HG03575 (cell line): Measurements from ENCODE around the gene SDHAF1.
"Not testable (repeated sequence)": the region's sequence is repeated elsewhere in the genome, so short reads cannot be mapped to it uniquely, and the experiment has no call there.

ENCODE experiments used
- ATAC-seq: cut with Tn5 transposase; IDR thresholded peaks from one replicate; pipeline ENCODE4 v1.9.1; 2021; ENCODE audit not compliant: unreplicated experiment, insufficient number of reproducible peaks, low FRiP score; ENCODE audit errors: extremely low read depth

SDHAF1 gene

GRCh38 chr19:35995048-35995993, at the start of gene SDHAF1:
TSS of gene SDHAF1 (plus strand) at chr19:35995188. CDS start at chr19:35995275, 87 bp downstream.
- ATAC-seq, result no peak

GRCh38 chr19:35946203-35946602, 48.8 kb upstream of the SDHAF1 start:
- no peak for ATAC-seq

GRCh38 chr19:35949131-35949530, 45.9 kb upstream of the SDHAF1 start:
- no peak for ATAC-seq

DNA sequence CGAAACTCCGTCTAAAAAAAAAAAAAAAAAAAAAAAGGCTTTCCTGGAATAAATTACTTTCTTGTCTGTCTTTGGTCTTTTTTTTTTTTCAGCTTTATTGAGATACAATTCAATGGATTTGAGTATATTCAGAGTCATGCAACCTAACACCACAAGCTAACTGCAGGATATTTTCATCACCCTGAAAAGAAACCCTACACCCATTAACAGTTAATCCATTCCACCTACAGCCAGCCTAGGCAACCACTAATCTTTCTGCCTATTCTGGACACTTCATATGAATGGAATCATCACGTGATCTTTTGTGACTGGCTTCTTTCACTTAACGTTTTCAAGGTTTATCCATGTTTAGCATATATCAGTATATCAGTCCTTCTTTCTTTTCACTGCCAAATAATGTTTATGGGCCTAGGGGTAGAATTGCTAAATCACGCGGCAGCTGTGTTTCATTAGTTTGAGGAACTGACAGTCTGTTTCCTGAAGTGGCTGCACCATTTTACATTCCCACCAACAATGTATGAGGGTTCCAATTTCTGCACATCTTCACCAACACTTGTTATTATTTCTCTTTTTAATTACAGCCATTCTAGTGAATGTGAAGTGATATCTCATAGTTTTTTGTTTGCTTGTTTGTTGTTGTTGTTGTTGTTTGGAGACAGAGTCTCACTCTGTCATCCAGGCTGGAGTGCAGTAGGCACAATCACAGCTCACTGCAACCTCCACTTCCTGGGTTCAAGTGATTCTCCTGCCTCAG, 38.9 kb upstream of the SDHAF1 start:
- ATAC-seq, result no peak

DNA sequence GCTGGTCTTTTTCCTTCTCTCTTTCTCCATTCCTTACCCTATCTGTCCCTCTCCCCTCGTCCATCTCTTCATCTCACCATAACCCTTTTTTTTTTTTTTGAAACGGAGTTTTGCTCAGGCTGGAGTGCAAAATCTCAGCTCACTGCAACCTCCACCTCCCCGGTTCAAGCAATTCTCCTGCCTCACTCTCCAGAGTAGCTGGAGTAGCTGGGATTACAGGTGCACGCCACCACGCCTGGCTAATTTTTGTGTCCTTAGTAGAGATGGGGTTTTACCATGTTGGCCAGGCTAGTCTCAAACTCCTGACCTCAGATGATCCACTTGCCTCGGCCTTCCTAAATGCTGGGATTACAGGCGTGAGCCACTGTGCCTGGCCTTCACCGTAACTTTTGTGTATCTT, 37.6 kb upstream of the SDHAF1 start:
- not testable (repeated sequence) for ATAC-seq

DNA sequence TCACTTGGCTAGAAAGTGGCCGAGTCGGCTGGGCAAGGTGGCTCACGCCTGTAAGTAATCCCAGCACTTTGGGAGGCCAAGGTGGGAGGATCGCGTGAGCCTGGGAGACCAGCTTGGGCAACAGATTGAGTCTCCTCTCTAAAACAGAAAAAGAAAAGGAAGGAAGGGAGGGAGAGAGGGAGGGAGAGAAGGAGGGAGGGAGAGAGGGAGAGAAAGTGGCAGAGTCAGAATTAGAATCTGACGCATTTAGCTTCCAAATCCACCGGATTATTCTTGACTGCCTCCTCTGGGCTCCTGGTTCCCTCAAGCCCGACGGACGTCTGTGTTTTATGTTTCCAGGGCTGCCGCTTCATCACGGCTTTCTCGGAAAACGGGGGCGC, 36.3 kb upstream of the SDHAF1 start:
- ATAC-seq, result no peak

DNA sequence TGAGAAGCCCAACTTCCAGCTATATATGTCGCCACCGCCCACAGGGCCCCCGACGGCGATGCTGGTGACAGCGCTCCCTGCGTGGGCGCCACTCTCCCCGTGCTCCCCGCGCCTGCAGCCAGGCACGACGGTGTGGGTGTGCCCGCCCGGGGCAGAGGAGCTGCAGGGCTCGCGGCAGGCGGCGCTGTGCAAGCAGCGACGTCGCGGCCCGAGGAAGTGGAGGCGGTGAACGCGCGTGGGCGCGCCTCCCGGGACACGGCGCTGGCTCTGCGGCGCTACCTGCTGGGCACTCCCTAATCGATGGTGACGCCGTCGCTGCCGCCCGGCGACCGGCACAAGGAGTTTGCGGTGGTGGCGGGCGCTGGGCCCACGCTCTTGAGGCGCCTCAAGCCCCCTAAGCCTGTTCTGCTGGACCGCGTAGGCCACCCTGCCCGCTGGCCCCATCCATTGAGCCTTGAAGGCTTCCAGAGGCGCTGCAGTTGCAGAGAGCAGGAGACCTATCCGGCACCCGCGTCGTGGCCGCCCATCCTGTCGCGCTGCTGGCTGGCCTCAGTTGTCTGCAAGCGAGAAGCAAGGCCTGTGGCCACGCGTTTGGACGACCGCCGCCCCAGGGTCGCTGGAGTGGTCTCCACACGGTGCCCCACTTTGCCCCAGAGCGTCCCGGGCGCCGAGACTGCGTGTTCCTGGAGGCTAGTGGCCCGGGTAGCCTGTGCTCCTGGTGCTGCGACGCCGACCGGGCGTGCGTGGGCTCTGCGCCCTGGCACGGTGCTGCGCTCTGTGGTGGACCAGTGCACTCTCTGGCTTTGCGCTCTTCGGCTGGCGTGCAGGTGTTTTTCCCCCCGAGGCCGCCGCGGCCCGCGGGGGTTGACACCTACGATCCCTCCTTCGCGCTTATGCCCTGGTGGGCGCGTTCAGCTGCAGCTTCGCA, 35.7 kb upstream of the SDHAF1 start:
- ATAC-seq, result no peak

GRCh38 chr19:35959968-35960320, 35.0 kb upstream of the SDHAF1 start:
- no peak for ATAC-seq

GRCh38 chr19:35960432-35960972, 34.5 kb upstream of the SDHAF1 start:
- no peak for ATAC-seq

GRCh38 chr19:35963514-35963913, 31.5 kb upstream of the SDHAF1 start:
- no peak for ATAC-seq

DNA sequence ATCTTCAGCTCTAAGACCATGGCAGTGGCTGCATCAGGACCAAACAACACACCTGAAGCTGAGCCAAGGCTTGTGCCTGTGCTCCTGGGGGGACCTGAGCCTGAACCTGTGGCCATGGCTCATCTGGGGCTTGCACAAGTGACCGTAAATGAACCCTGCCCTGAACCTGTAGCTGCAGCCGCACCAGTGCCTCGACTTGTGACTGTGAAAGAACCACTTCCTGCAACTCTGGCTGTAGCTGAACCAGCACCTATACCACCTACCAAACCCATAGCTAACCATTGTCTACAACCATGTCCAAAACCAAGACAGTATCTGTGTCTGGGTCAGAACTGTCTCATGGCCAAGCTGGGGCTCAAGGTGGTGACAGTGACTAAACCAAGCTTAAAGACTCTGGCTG, 28.2 kb upstream of the SDHAF1 start:
- ATAC-seq, result no peak

- ATAC-seq, result no peak
Observed at GRCh38 chr19:35973487-35973886, 21.5 kb upstream of the SDHAF1 start.

DNA sequence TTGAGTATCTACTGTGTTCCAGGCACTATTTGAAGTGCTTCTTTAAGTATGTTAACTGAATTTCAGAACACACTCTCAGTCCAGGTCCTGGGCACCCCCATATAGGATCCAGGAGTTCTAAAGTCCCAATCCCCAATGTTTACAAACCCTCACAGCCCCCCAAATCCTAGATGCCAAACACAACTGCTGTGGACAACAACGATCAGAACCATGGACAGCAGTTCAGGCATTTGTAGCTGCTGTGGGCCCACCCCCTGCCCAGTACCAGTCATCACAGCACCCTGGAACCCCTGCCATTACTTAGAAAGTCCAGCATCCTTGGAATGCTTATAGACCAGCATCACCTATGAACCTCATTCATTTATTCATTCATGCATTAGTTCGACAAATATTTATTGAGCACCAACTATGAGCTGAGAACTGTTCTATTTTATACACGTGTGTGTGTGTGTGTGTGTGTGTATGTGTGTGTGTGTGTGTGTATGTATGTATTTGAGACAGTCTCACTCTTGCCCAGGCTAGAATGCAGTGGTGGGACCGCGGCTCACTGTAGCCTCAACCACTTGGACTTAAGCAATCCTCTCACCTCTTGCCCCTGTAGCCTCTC, 19.3 kb upstream of the SDHAF1 start:
- no peak for ATAC-seq

DNA sequence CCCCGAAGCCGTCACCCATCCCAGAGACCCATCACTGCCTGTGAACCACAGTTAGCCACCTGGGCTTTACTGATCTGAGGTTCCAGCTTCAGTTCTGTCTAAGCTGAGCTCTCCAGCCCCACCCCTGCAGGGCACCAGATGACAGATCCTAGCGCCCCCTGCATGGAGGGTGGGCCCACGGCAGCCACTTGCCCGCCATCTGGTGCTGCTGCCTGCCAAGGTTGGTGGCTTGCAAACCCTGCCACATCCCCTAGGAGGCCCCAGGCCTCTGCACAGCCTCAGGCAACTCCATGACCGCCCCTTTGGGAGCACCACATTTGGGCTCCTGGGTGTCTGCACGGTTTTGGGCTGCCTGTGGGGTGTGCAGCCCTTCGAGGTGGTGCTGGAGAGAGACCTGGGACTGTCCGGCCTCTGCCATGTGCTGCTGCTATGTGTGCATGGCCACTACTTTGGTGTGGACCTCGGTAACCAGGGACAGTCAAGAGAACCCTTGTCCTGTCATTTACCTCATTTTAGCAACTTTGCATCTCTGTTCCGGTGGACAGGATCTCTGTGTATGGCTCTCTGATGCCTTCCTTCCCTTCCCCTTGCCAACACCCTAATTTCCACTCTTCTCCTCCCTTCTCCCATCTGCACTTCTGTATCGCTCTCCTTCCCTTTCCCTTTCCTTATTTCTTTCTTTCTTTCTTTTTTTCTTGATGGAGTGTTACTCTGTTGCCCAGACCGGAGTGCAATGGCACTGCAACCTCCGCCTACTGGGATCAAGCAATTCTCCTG, 17.4 kb upstream of the SDHAF1 start:
- ATAC-seq, result no peak

DNA sequence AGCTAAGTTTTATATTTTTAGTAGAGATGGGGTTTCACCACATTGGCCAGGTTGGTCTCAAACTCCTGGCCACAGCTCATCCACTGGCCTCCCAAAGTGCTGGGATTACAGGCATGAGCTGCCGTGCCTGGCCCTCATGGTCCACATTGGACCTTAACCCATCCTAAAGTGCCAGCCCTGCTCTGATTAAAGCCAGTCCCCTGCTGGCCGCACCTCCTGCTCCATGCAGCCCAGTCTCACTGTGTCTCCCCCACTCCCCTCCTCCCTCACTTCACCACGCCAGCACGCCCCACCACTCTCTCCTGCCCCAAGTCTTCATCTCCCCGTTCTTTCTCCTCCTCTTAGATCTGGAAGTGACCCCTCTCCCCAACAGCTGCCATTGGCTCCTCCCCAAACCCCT, 16.7 kb upstream of the SDHAF1 start:
- no peak for ATAC-seq

GRCh38 chr19:35978832-35979365, 16.1 kb upstream of the SDHAF1 start:
- no peak for ATAC-seq

DNA sequence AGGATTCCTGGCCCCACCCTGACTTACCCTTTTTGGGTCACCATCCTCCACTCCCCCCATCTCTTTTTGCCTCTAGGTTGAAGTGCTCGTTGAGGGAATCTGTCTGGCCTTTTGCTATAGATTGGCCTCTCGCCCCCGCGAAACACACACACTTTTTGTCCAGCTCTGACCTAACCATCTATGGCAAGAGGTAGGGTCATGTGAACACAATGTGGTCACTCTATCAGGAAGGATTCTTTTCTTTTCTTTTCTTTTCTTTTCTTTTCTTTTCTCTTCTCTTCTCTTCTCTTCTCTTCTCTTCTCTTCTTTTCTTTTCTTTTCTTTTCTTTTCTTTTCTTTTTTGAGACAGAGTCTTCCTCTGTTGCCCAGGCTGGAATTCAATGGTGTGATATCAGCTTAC, 14.0 kb upstream of the SDHAF1 start:
- not testable (repeated sequence) for ATAC-seq

GRCh38 chr19:35983177-35983576, 11.8 kb upstream of the SDHAF1 start:
- ATAC-seq, result no peak
